ENCODE results near the gene ATG7.
"Not testable (repeated sequence)": the region's sequence is repeated elsewhere in the genome, so short reads cannot be mapped to it uniquely, and the experiment has no call there.

The ATG7 gene

GRCh38 chr3:11436775-11437174 lies 164.6 kb downstream of the ATG7 start:
- DNase-seq, result no peak
- H3K4me3 Mint-ChIP-seq, result no peak overlapping the region
- H3K36me3 Mint-ChIP-seq, result peaks cover 2% of the 10 kb centered on the region
- H3K27ac Mint-ChIP-seq, result no peak overlapping the region
- no peaks in the 10 kb centered on the region for H3K27me3 Mint-ChIP-seq
- no peaks in the 10 kb centered on the region for H3K9me3 Mint-ChIP-seq
- CTCF ChIA-PET, result interaction anchor here (0.6 kb wide), 1 partner anchor 73 kb away, joined by 3 read pairs; no protein-coding TSS in a partner anchor
- H3K4me1 Mint-ChIP-seq, result peaks cover 4% of the 10 kb centered on the region

DNA sequence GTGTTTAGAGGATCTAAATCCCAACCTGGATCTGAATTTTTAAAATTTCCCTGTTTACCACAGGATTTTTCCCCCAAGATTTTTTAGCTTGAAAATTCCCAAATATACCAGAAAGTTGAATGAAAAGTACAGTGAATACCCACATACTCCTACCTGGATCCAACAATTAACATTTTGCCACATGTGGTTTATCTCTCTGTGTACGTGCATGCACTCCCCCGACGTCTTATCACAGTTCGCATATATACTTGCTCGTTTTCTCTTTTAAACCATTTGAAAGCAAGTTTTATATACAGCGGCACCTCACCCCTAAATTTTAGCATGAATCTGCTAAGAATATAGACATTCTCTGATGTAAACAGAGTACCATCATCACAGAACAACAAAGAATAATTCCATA lies 165.3 kb downstream of the ATG7 start:
- CTCF ChIA-PET, result no interaction called here
- peaks cover 2% of the 10 kb centered on the region for H3K36me3 Mint-ChIP-seq
- H3K4me1 Mint-ChIP-seq, result peaks cover 4% of the 10 kb centered on the region

DNA sequence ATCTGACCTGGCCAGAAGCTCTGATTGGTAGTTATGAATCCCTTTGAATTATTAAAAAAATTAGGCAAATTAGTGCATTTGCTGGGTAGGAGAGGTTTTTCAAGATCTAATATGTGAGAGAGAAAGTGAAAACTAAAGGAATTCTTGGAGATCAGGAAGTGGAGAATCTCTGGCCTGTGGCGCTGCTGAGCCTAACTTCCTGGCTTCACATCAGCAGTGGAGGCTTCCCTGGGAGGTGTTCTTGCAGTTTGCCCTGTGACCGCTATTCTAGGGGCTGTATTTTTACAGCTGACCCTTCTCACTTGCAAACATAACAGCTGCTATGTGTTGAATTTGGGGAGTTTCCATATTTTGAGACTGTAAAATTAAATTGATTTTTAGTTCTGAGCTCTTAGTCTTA lies 166.4 kb downstream of the ATG7 start:
- Mint-ChIP-seq H3K4me1 (peaks cover 4% of the 10 kb centered on the region), H3K9me3 (no peaks in the 10 kb centered on the region), H3K4me3 (no peak overlapping the region), H3K36me3 (peaks cover 4% of the 10 kb centered on the region), H3K27ac (no peak overlapping the region), H3K27me3 (no peaks in the 10 kb centered on the region)
- CTCF ChIA-PET, result no interaction called here
- DNase-seq, result no peak

More for the DNA sequence above, 165.3 kb downstream of the ATG7 start:
- Mint-ChIP-seq H3K9me3 (no peaks in the 10 kb centered on the region), H3K27me3 (no peaks in the 10 kb centered on the region), H3K4me3 (no peak overlapping the region), H3K27ac (no peak overlapping the region)
- no peak for DNase-seq

GRCh38 chr3:11441346-11441745 lies 169.1 kb downstream of the ATG7 start:
- H3K4me3 Mint-ChIP-seq, H3K27me3 Mint-ChIP-seq, CTCF ChIA-PET, H3K9me3 Mint-ChIP-seq, DNase-seq, H3K4me1 Mint-ChIP-seq, H3K27ac Mint-ChIP-seq: not testable (repeated sequence)
- peaks cover 11% of the 10 kb centered on the region for H3K36me3 Mint-ChIP-seq

- DNase-seq, result no peak
- no peak overlapping the region for H3K27ac Mint-ChIP-seq
- H3K9me3 Mint-ChIP-seq, result no peaks in the 10 kb centered on the region
- H3K27me3 Mint-ChIP-seq, result no peaks in the 10 kb centered on the region
- H3K36me3 Mint-ChIP-seq, result peaks cover 10% of the 10 kb centered on the region
- no peaks in the 10 kb centered on the region for H3K4me1 Mint-ChIP-seq
- H3K4me3 Mint-ChIP-seq, result no peak overlapping the region
- CTCF ChIA-PET, result no interaction called here
These were observed 172.2 kb downstream of the ATG7 start for GRCh38 chr3:11444404-11444803.

- H3K4me3 Mint-ChIP-seq, H3K27me3 Mint-ChIP-seq, H3K4me1 Mint-ChIP-seq, H3K36me3 Mint-ChIP-seq, H3K27ac Mint-ChIP-seq, DNase-seq, H3K9me3 Mint-ChIP-seq, CTCF ChIA-PET: not testable (repeated sequence)
These were observed 173.0 kb downstream of the ATG7 start for GRCh38 chr3:11445193-11445592.

GRCh38 chr3:11445883-11446282 lies 173.7 kb downstream of the ATG7 start:
- Mint-ChIP-seq H3K27me3 (no peaks in the 10 kb centered on the region), H3K9me3 (no peaks in the 10 kb centered on the region)
- CTCF ChIA-PET, result no interaction called here

DNA sequence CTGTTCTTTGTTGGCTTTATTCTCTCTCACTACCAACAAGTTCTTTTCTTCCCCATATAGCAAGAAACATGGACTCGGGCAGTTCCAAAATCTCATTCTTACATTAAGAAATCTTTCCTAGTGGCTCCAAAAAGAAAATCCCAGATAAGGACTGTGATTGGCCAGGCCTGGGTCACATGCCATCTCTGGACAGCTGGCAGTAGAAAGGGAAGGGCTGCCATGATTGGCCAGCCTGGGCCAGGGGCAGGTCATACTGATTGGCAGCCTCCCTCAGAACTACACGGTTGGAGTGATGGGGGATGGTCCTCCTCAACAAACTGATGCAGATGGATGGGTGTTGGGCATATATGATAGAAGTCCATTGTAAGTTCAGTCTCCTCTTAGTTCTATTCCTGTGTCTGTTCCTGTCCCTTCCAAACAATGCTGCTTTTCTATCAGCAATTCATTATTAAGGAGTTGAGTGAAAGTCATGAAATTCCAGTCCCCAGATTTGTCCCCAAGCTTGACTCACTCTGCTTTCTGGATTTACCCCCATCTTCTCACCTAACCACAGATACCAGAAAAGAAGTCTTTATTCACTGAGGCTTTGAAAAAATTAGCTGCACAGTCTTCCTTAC lies 175.5 kb downstream of the ATG7 start:
- DNase-seq, result no peak
- CTCF ChIA-PET, result no interaction called here
- Mint-ChIP-seq H3K36me3 (peaks cover 13% of the 10 kb centered on the region), H3K4me1 (no peaks in the 10 kb centered on the region), H3K4me3 (no peak overlapping the region), H3K27ac (no peak overlapping the region), H3K9me3 (no peaks in the 10 kb centered on the region), H3K27me3 (no peaks in the 10 kb centered on the region)

More at GRCh38 chr3:11445883-11446282, 173.7 kb downstream of the ATG7 start:
- Mint-ChIP-seq H3K36me3 (peaks cover 13% of the 10 kb centered on the region), H3K4me3 (no peak overlapping the region), H3K27ac (no peak overlapping the region), H3K4me1 (no peaks in the 10 kb centered on the region)
- DNase-seq, result no peak

GRCh38 chr3:11450015-11450414 lies 177.8 kb downstream of the ATG7 start:
- H3K4me3 Mint-ChIP-seq, result no peak overlapping the region
- CTCF ChIA-PET, result no interaction called here
- no peaks in the 10 kb centered on the region for H3K9me3 Mint-ChIP-seq
- H3K27me3 Mint-ChIP-seq, result no peaks in the 10 kb centered on the region
- peaks cover 8% of the 10 kb centered on the region for H3K36me3 Mint-ChIP-seq
- DNase-seq, result no peak
- H3K27ac Mint-ChIP-seq, result no peak overlapping the region
- H3K4me1 Mint-ChIP-seq, result no peaks in the 10 kb centered on the region

GRCh38 chr3:11452312-11452711 lies 180.1 kb downstream of the ATG7 start:
- Mint-ChIP-seq H3K4me1 (no peaks in the 10 kb centered on the region), H3K27me3 (no peaks in the 10 kb centered on the region), H3K27ac (no peak overlapping the region), H3K36me3 (peaks cover 4% of the 10 kb centered on the region), H3K9me3 (no peaks in the 10 kb centered on the region), H3K4me3 (no peak overlapping the region)
- DNase-seq, result no peak
- CTCF ChIA-PET, result no interaction called here

GRCh38 chr3:11452885-11453847 lies 181.0 kb downstream of the ATG7 start:
- Mint-ChIP-seq H3K36me3 (peaks cover 4% of the 10 kb centered on the region), H3K27ac (no peak overlapping the region), H3K4me1 (no peaks in the 10 kb centered on the region), H3K9me3 (no peaks in the 10 kb centered on the region), H3K4me3 (no peak overlapping the region), H3K27me3 (no peaks in the 10 kb centered on the region)
- no peak for DNase-seq
- CTCF ChIA-PET, result interaction anchor here (1.4 kb wide), 1 partner anchor 198 kb away, joined by 3 read pairs; no protein-coding TSS in a partner anchor

DNA sequence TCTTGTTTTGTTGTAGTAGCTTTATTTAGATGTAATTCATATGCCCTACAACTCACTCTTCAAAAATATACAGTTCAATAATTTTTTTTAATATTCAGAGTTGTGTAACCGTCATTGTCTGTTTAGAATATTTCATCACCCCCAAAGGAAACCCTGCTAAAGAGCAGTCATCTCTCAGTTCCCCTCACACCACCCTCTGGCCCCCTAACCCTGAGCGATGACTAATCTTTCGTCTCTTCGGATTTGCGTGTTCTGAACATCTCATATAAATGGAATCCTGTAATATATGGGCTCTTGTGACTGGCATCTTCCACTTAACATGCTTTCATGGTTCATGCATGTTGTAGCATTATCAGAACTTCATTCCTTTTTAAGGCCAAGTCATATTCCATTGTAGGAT lies 183.8 kb downstream of the ATG7 start:
- no peak overlapping the region for H3K27ac Mint-ChIP-seq
- CTCF ChIA-PET, result no interaction called here
- H3K9me3 Mint-ChIP-seq, result no peaks in the 10 kb centered on the region
- no peaks in the 10 kb centered on the region for H3K27me3 Mint-ChIP-seq
- H3K4me1 Mint-ChIP-seq, result no peaks in the 10 kb centered on the region
- no peak for DNase-seq
- no peak overlapping the region for H3K4me3 Mint-ChIP-seq
- H3K36me3 Mint-ChIP-seq, result no peaks in the 10 kb centered on the region

GRCh38 chr3:11457135-11457534 lies 184.9 kb downstream of the ATG7 start:
- DNase-seq, result no peak
- CTCF ChIA-PET, result no interaction called here
- H3K36me3 Mint-ChIP-seq, result no peaks in the 10 kb centered on the region
- no peak overlapping the region for H3K27ac Mint-ChIP-seq
- H3K4me1 Mint-ChIP-seq, result no peaks in the 10 kb centered on the region
- no peak overlapping the region for H3K4me3 Mint-ChIP-seq
- H3K27me3 Mint-ChIP-seq, result no peaks in the 10 kb centered on the region
- H3K9me3 Mint-ChIP-seq, result no peaks in the 10 kb centered on the region

GRCh38 chr3:11459186-11459824 lies 187.1 kb downstream of the ATG7 start:
- Mint-ChIP-seq H3K27ac (no peak overlapping the region), H3K36me3 (no peaks in the 10 kb centered on the region), H3K4me1 (no peaks in the 10 kb centered on the region), H3K27me3 (no peaks in the 10 kb centered on the region), H3K4me3 (no peak overlapping the region), H3K9me3 (no peaks in the 10 kb centered on the region)
- no peak for DNase-seq
- CTCF ChIA-PET, result no interaction called here

GRCh38 chr3:11461226-11461625 lies 189.0 kb downstream of the ATG7 start:
- DNase-seq, result no peak
- Mint-ChIP-seq H3K4me1 (no peaks in the 10 kb centered on the region), H3K27me3 (no peaks in the 10 kb centered on the region), H3K9me3 (no peaks in the 10 kb centered on the region), H3K36me3 (no peaks in the 10 kb centered on the region), H3K27ac (no peak overlapping the region), H3K4me3 (no peak overlapping the region)
- CTCF ChIA-PET, result no interaction called here

Measured in activated naive CD4-positive, alpha-beta T cell treated with anti-CD3 and anti-CD28 coated beads, Interleukin-2, amount 10 ng/mL, durations not matched to agents 7 days and 5 days (primary cell).